Esophagus squamous epithelium (tissue), 5 donors: ENCODE data around the gene RALBP1. TPM values are rescaled to one million over a fixed set of nuclear protein-coding genes. Genes with fewer than 3 reads are reported as not detected.

Experiments
- DNase-seq: peaks from one replicate; lab custom pipeline; 2025; lab: John Stamatoyannopoulos, UW
- H3K27ac ChIP-seq, 4 donors: fragments of 200-600 bp; sonication (generic); one replicate each; pipeline ENCODE4 v1.5.1; 2016 to 2019; ENCODE audit warnings: mild to moderate bottlenecking in 1 of 4
- H3K27me3 ChIP-seq, 4 donors: fragments of 200-600 bp; sonication (generic); 1 replicate in 3 of 4; 2 replicates in 1 of 4; pipeline versions ENCODE4 v1.5.1 to v1.6.0; 2017 to 2021; ENCODE audit warnings: antibody characterized with exemption in 1 of 4
- H3K36me3 ChIP-seq, 3 donors: fragments of 200-600 bp; sonication (generic); one replicate each; pipeline ENCODE4 v1.5.1; 2016 to 2019
- H3K4me1 ChIP-seq, 3 donors: fragments of 200-600 bp; sonication (generic); one replicate each; pipeline ENCODE4 v1.5.1; 2017 to 2019
- H3K4me3 ChIP-seq, 4 donors: fragments of 200-600 bp; sonication (generic); 1 replicate in 3 of 4; 2 replicates in 1 of 4; pipeline ENCODE4 v1.5.1; 2016 to 2019; ENCODE audit warnings: mild to moderate bottlenecking in 2 of 4, moderate library complexity in 1 of 4
- H3K9me3 ChIP-seq, 3 donors: fragments of 200-600 bp; sonication (generic); one replicate each; pipeline ENCODE4 v1.5.1; 2016 to 2019
- POLR2A ChIP-seq, 4 donors: fragments of 450-650 bp; IDR thresholded peaks; one replicate each; pipeline ENCODE4 v1.6.1; 2017; ENCODE audit warnings: antibody characterized with exemption in 4 of 4, mild to moderate bottlenecking in 4 of 4, moderate library complexity in 3 of 4
- WGBS, 2 donors: methylation state at CpG; one replicate each; pipeline ENCODE4 v1.1.5; 2018; 5-methylcytosine and 5-hydroxymethylcytosine counted together
- intact Hi-C: fragments of 100-400 bp; cut with DNase I; formaldehyde crosslinking; loops from one replicate; pipeline ENCODE4 v1.15.0; 2022
- total RNA-seq, 4 donors: library from RNA; depleted of rRNA; stranded (reverse); fragments of >200 nt; gene quantifications; one replicate each; pipeline ENCODE4 v1.1.0, GENCODE V29; 2016
- TF ChIP-seq, protein P1 (sequence below), 6 experiments: fragments of 450-650 bp in 4 of 6; fragments of 200-600 bp in 2 of 6; sonication (generic) in 2 of 6; IDR thresholded peaks; one replicate each; pipeline ENCODE4 v1.5.1; 2016 to 2019; ENCODE audit warnings: antibody characterized with exemption in 6 of 6, mild to moderate bottlenecking in 4 of 6, moderate library complexity in 4 of 6
- donor health status: DM: yes; HTN: yes; CAD: no.

RALBP1 gene
- total RNA-seq, 4 donors from 2014 or later = 74.0 to 105 (median 84.1) TPM

DNA sequence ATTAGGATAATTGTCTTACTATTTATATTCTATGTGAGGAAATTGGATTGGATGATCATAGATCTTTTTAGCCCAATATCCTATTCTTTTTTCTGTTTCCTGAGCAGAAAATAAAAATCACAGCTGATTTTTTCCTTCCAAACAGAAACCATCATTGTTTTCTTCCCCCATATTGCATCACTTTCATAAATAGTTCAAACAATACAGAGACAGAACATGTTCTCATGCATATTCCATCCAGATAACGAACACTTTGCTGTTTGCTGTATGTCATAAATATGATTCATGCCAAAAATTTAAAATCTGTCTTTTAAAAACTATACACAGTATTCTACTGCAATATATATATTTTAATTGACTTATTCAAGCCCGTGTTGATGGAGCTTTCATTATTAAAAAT lies 22.0 kb upstream of the RALBP1 start:
- Histone ChIP-seq H3K27ac (no peak overlapping the region), H3K27me3 (no peaks in the 10 kb centered on the region), H3K36me3 (no peaks in the 10 kb centered on the region), H3K9me3 (no peaks in the 10 kb centered on the region), H3K4me1 (peaks cover 0 to 16% (median 6%) of the 10 kb centered on the region in 3 donors), H3K4me3 (no peak overlapping the region)
- DNase-seq = no peak
- intact Hi-C loops = no loop called here
- WGBS, 2 donors = 47 to 54% methylated on average over 2 of the region's 2 CpGs
- TF ChIP-seq, protein P1, sequence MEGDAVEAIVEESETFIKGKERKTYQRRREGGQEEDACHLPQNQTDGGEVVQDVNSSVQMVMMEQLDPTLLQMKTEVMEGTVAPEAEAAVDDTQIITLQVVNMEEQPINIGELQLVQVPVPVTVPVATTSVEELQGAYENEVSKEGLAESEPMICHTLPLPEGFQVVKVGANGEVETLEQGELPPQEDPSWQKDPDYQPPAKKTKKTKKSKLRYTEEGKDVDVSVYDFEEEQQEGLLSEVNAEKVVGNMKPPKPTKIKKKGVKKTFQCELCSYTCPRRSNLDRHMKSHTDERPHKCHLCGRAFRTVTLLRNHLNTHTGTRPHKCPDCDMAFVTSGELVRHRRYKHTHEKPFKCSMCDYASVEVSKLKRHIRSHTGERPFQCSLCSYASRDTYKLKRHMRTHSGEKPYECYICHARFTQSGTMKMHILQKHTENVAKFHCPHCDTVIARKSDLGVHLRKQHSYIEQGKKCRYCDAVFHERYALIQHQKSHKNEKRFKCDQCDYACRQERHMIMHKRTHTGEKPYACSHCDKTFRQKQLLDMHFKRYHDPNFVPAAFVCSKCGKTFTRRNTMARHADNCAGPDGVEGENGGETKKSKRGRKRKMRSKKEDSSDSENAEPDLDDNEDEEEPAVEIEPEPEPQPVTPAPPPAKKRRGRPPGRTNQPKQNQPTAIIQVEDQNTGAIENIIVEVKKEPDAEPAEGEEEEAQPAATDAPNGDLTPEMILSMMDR (IDR thresholded peaks at IDR 0.05) = no peak
- TF ChIP-seq POLR2A (IDR thresholded peaks at IDR 0.05) = no peak

DNA sequence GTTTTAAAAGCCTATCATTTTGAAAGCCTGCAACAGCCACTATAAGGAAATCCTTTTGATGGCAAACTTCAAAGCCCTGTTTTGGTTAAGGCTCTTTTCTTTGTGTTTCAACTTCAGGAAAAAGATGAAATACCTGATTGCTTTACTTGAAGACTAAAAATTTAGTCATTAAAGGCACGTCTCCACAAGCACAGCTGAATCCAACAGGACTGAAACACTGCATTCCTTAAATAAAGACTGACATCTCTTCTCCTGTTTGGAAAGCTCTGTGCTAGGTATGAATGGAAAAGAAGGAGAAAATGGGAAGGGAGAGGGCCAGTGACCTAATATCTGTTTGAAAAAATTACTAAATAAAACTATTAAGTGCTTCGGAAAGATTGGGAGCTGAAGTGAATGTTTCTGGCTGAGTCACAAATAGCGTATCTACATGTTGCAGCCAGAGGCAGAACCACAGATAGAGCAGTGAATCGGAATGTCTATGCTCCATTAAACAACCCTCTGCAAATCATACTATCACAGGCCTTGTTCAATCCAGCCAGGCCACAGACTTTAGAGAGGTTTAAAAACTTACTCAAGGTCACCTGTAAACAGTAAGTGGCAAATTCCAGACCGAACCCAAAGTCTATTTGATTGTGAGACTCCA lies 21.1 kb upstream of the RALBP1 start:
- peak overlapping the region in 3 of 4 donors; percentile 26 to 33 (median 27) for H3K27ac ChIP-seq
- intact Hi-C loops = no loop called here
- H3K9me3 ChIP-seq = no peaks in the 10 kb centered on the region
- no peaks in the 10 kb centered on the region for H3K27me3 ChIP-seq
- DNase-seq = no peak
- 31 to 39% methylated on average over 5 of the region's 5 CpGs for WGBS, 2 donors
- peaks cover 0 to 16% (median 6%) of the 10 kb centered on the region in 3 donors for H3K4me1 ChIP-seq
- TF ChIP-seq, protein P1 (IDR thresholded peaks at IDR 0.05) = peak in 1 of 6 experiments; percentile 27
- TF ChIP-seq POLR2A (IDR thresholded peaks at IDR 0.05) = no peak
- H3K36me3 ChIP-seq = no peaks in the 10 kb centered on the region
- no peak overlapping the region for H3K4me3 ChIP-seq

DNA sequence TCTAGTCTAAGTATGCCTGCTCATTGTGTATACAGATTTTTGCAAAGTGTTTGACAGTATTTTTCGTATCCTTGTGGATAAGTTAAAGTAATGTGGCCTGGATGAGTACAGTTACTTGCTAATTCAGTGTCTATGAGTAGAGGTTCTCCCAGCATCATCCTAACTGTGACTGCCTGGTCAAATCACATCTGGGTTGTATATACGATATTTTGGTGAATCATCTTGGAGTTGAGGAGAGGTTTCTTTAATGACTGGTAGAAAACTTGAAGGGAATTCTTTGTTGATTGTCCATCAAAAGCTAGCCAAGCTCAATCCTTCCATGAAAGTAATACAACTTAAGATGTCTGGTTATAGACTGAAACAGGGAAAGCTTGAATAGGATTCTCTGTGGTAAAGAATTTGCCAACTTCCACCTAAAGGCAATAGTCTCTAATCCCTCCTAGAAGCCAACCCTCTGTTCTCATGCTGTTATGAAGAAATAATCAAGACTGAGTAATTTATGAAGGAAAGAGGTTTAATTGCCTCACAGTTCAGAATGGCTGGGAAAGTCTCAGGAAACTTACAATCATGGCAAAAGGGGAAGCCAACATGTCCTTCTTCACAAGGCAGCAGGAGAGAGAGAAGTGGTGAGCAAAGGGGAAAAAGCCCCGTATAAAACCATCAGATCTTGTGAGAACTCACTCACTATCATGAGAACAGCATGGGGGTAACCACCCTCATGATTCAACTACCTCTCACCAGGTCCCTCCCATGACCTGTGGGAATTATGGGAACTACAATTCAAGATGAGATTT lies 19.4 kb upstream of the RALBP1 start:
- Histone ChIP-seq H3K4me1 (peaks cover 0 to 16% (median 6%) of the 10 kb centered on the region in 3 donors), H3K9me3 (no peaks in the 10 kb centered on the region), H3K4me3 (no peak overlapping the region), H3K27me3 (no peaks in the 10 kb centered on the region), H3K27ac (no peak overlapping the region), H3K36me3 (no peaks in the 10 kb centered on the region)
- intact Hi-C loops = no loop called here
- 80% methylated on average over 3 of the region's 3 CpGs for WGBS, 2 donors
- no peak for DNase-seq
- TF ChIP-seq, protein P1 (IDR thresholded peaks at IDR 0.05) = no peak
- no peak for TF ChIP-seq POLR2A (IDR thresholded peaks at IDR 0.05)

DNA sequence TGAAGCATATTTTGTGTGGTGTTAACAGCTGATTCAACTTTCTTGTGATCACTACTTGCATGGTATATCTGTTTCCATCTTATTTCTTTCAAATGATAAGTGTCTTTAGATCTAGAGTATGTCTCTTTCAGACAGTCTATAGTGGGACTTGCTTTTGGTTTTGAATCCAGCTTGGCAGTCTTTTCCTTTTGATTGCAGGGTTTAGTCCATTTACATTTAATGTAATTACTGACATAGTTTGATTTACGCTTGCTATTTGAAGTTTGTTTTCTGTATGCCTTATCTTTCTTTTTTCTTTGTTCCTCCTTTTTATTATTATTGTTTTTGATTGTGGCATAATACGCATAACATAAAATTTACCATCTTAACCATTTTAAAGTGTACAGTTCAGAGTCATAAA lies 9.2 kb upstream of the RALBP1 start:
- intact Hi-C loops = no loop called here
- H3K4me3 ChIP-seq = no peak overlapping the region
- H3K36me3 ChIP-seq = no peaks in the 10 kb centered on the region
- H3K27me3 ChIP-seq = no peaks in the 10 kb centered on the region
- peaks cover 0 to 19% (median 4%) of the 10 kb centered on the region in 3 donors for H3K9me3 ChIP-seq
- DNase-seq = no peak
- 74 to 95% methylated on average over 2 of the region's 2 CpGs for WGBS, 2 donors
- peaks cover 0 to 4% (median 0%) of the 10 kb centered on the region in 3 donors for H3K4me1 ChIP-seq
- no peak overlapping the region for H3K27ac ChIP-seq
- TF ChIP-seq, protein P1 (IDR thresholded peaks at IDR 0.05) = no peak
- no peak for TF ChIP-seq POLR2A (IDR thresholded peaks at IDR 0.05)

DNA sequence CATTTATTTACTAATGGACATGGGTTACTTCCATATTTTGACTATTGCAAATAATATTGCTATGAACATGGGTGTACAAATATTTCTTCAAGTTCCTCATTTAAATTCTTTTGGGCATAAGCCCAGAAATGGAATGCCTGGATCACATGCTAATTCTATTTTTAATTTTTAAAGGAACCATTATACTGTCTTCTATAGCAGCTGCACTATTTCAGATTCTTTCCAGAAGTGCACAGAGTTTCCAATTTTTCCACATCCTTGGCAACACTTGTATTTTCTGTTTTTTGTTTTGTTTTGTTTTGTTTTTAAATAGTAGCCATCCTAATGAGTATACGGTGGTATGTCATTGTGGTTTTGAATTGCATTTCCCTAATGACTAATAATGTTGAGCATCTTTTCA lies 8.5 kb upstream of the RALBP1 start:
- TF ChIP-seq, protein P1 (IDR thresholded peaks at IDR 0.05) = no peak
- TF ChIP-seq POLR2A (IDR thresholded peaks at IDR 0.05) = no peak
- H3K4me3 ChIP-seq = no peak overlapping the region
- no peak for DNase-seq
- H3K4me1 ChIP-seq = peaks cover 0 to 4% (median 0%) of the 10 kb centered on the region in 3 donors
- H3K36me3 ChIP-seq = no peaks in the 10 kb centered on the region
- H3K27ac ChIP-seq = no peak overlapping the region
- H3K9me3 ChIP-seq = peaks cover 0 to 19% (median 4%) of the 10 kb centered on the region in 3 donors
- intact Hi-C loops = no loop called here
- H3K27me3 ChIP-seq = no peaks in the 10 kb centered on the region
- 60 to 63% methylated on average over 1 of the region's 1 CpG for WGBS, 2 donors
